RPMI7951 (cell line): ENCODE results near the gene SYCN. TPM values are rescaled to one million over a fixed set of nuclear protein-coding genes. Genes with fewer than 3 reads are reported as not detected.

Source experiments
- DNase-seq: peaks from one replicate; pipeline ENCODE4 v3.0.0-alpha.2; 2012; ENCODE audit warnings: low read depth
- total RNA-seq: library from RNA; depleted of rRNA; stranded (reverse); fragments of >200 nt; shearing (Covaris generic); gene quantifications from 2 replicates; pipeline ENCODE4 v1.2.3, GENCODE V29; 2014; rRNA removed

The SYCN gene
- total RNA-seq, 1 experiment from 2014 or later = not detected

- DNase-seq = no peak
Observed at GRCh38 chr19:39155741-39156140, 48.3 kb downstream of the SYCN start.

GRCh38 chr19:39155114-39155700, 48.9 kb downstream of the SYCN start:
- DNase-seq = no peak

GRCh38 chr19:39154629-39155100, 49.4 kb downstream of the SYCN start:
- DNase-seq = no peak

GRCh38 chr19:39154100-39154628, 49.9 kb downstream of the SYCN start:
- no peak for DNase-seq

Other genes starting within 250 kb of the SYCN start
- 12.5 and 22.1 TPM in 2 replicates for gene FBXO17, start 228.5 kb downstream of the SYCN start, total RNA-seq
- 0.10 TPM in 1 of 2 replicates, not detected in the other for gene FBXO27, start 171.7 kb downstream of the SYCN start, total RNA-seq
- gene ACP7, start 119.9 kb downstream of the SYCN start, total RNA-seq = 0.10 TPM in 1 of 2 replicates, not detected in the other
- 7.1 and 10.5 TPM in 2 replicates for gene PAK4, start 78.5 kb downstream of the SYCN start, total RNA-seq
- gene NCCRP1, start 7.3 kb downstream of the SYCN start, total RNA-seq = 0.10 and 0.12 TPM in 2 replicates
- gene IFNL3, start 40.7 kb upstream of the SYCN start, total RNA-seq = not detected in 2 replicates
- gene IFNL4, start 44.6 kb upstream of the SYCN start, total RNA-seq = not detected in 2 replicates
- gene IFNL2, start 64.1 kb upstream of the SYCN start, total RNA-seq = not detected in 2 replicates
- not detected in 2 replicates for gene IFNL1, start 92.1 kb upstream of the SYCN start, total RNA-seq
- under 0.01 and 0.36 TPM in 2 replicates for gene LRFN1, start 116.6 kb upstream of the SYCN start, total RNA-seq
- 0.36 and 0.59 TPM in 2 replicates for gene GMFG, start 131.8 kb upstream of the SYCN start, total RNA-seq
- 41.5 and 48.8 TPM in 2 replicates for gene SAMD4B, start 138.2 kb upstream of the SYCN start, total RNA-seq
- gene PAF1, start 186.8 kb upstream of the SYCN start, total RNA-seq = 44.3 and 59.4 TPM in 2 replicates
- 22.2 and 39.5 TPM in 2 replicates for gene MED29, start 187.1 kb upstream of the SYCN start, total RNA-seq
- gene ZFP36, start 202.6 kb upstream of the SYCN start, total RNA-seq = 2.9 and 6.4 TPM in 2 replicates
- gene PLEKHG2, start 208.4 kb upstream of the SYCN start, total RNA-seq = 4.8 and 13.0 TPM in 2 replicates
- 107 and 123 TPM in 2 replicates for gene RPS16, start 231.7 kb upstream of the SYCN start, total RNA-seq
- 64.7 and 67.4 TPM in 2 replicates for gene SUPT5H, start 241.3 kb upstream of the SYCN start, total RNA-seq